Placental pericyte (primary cell): ENCODE measurements around the gene VPS51. TPM values are rescaled to one million over a fixed set of nuclear protein-coding genes. Genes with fewer than 3 reads are reported as not detected.

ENCODE experiments used
- small RNA-seq: library from RNA; depleted of rRNA; stranded (forward); fragments of <200 nt; gene quantifications from one replicate; pipeline ENCODE3, GENCODE V24; 2012; ENCODE audit warnings: low replicate concordance
- total RNA-seq: library from RNA; depleted of rRNA; stranded (reverse); fragments of >200 nt; gene quantifications from 2 replicates; pipeline ENCODE4 v1.2.3, GENCODE V29; 2012

Gene VPS51
- total RNA-seq: 186 and 248 TPM in 2 replicates

DNA sequence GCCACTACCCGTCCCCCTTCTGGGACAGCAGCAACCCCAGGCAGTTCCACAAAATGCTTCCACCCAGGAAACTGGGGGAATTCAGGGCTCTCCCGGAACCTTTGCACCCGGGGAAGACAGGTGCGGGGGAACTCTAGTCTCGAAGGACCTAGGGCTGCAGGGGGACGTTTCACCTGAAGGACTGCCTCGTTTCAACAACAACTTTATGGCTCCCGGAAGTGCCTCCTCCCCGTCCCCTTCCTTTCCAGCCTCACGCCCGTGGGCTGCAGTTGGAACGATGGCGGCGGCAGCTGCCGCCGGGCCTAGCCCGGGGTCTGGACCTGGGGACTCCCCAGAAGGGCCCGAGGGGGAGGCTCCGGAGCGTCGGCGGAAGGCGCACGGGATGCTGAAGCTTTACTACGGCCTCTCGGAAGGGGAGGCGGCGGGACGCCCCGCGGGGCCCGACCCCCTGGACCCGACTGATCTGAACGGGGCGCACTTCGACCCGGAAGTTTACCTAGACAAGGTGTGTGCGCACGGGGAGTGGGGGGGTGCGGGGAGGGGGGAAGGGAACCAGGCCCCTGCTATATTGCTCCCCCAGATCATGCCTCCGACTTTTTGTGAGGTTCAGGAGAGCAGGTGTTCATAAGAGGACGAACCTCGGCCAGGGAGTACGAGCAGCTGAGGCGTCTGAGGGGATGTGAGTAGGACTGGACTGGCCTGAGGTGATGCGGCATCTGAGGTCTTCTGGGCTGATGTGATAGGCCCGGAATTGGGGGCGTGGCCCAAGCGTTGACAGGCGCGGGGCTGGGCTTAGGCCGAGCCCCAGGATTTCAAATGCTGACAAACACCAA, at the start of gene VPS51:
TSS of gene VPS51 (plus strand) at position 241 of the 833 bp plus-strand sequence. CDS start at position 278, 37 bp downstream.

DNA sequence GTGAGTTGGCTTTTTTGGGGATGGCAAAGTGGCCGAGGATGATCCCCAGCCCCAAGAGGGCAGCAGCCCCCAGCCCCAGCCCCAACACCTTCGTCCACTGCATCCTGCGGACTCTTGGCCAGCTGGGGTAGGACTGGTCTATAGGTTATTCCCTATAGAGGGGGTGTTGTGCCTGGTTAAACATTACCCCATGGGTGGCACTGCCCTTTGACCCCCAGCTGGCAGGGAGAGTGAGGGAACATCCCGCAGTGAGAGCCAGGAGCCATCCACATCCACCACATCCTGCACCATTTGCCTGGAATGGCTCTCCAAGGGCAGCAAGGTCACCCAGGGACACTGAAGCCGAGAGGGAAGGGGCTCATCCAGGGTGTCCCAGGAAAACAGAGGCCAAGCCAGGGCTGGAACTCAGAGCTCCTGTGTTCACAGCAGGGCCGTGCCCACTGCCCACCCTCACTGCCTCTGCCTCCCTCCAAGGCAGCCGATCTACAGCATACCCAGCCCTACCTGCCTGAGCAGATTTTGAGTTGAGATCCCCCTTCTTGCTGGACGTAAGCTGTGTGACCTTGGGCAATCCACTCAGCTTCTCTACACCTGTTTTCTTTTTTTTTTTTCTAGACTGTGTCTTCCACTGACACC, 37.5 kb upstream of the VPS51 start, which contains the start of gene NAALADL1:
TSS of gene NAALADL1 (minus strand) at position 135 of the 636 bp plus-strand sequence. CDS start at position 103, 32 bp downstream.

DNA sequence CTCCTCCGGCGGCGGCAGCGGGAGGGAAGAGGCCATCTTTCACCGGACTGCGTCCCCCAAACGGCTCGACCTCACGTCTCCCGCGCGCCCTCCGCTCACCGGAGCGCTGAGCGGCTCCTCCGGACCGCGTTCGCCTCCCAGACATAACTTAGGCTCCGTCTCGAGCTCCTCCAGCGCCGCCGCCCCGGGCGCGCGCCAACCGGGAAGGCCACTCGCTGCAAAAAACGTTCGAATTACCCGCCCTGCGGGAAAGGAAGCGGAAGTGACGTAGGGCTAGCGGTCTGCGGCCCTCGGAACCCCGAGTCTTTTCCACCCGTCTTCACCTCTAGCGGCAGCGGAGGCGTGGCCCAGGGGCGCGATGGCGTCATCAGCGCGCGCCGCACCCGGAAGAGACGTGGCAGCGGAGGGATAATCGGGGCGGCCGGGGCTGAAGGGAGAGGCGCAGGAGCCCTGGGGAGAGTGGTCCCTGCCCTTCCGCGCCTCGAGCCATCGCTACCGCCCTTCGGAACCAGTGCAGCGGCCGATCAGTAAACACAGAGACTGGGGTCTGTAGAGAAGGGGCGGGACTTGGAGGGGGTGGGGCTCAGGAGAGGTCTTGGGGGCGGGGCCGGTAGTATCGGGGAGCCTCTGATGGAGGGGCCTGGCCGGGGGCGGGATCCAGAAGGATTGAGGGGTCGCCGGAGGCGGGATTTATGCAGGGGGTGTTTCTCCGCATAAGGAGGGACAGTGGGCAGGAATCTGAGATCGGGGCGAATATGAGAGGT, 12.0 kb upstream of the VPS51 start, which contains the start of the genes CDCA5 and ZFPL1:
TSS of gene CDCA5 (minus strand) at position 207 of the 764 bp plus-strand sequence. CDS start at position 145, 62 bp downstream.
TSS of gene ZFPL1 (plus strand) at position 389 of the 764 bp plus-strand sequence. CDS start 477 bp downstream, outside the sequence.

DNA sequence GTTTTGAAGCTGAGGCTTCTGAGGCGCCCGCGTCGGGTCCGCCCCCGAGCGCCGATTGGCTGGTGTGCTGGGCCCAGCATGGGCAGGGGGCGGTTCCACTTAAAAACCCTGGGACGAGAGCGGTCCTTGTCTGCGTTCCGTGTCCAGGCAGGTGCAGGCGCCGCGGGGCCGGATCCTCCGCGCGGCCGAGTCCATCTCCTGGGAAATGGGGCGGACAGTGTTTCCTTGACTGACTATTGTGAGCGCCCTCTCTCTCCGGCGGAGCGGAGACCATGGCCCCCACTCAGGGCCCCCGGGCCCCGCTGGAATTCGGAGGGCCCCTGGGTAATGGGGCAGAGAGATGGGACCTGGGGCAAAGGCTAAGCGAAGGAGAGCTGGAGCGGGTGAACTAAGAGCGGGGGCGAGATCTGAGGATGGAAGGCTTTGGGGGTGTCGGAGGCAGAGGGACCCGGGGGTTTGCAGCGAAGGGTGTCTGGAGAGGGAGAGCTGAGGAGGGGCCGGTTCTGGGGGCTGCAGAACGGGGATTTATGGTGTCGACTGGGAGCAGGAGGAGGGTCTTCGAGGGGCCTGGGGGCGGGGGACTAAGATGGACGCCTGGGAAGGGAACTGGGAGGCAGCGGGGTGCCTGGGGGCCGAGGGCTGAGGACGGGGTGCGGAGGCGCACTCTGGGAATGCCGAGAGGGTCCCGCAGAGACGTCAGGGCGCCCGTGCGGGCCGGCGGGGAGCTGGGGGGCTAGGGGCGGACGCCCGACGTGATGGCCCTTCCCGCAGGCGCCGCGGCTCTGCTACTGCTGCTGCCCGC, 15.9 kb downstream of the VPS51 start, which contains the start of gene TM7SF2:
TSS of gene TM7SF2 (plus strand) at position 129 of the 802 bp plus-strand sequence. CDS start at position 273, 144 bp downstream.

DNA sequence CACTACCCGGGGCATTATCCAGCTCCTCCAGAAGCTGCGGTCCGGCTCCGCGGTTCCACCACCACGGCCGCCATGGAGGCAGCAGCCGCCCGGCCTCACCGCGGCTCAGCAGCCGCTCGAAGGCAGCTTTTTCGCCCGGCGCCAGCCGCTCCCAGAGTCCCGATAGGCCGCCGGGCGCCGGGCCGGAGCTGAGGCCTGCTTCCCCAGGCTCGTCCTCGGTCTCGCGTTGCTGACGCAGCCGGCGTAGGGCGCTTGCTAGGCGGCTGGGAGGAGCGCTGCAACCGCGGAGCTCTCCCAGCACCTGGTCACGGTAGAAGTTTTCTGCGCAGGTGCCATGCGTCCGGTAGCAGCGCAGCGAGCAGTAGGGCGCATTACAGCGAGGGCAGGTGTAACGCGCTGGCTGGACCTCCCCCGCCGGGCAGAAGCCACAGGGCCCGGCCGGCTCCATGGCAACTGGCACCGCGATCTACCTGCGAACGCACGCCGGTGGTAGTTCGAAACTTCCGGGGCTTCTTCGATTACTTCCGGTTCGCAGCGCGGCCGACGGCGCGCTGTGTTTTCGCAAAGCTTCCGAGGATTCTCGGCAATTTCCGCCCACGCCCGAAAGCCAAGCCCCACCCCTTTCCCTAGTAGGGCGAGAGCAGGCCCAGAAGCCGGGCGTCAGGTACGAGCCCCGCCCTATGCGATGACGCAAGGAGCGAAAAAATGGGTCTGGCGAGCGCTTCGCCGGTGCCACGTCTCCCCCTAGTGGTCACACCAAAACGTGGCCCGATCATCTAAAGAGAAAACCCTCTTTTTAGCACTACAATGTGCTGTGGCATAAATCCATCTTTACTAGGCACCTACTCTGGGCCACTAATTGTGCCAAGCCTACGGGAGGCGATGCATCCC, 21.4 kb downstream of the VPS51 start, which contains the start of gene ZNHIT2:
TSS of gene ZNHIT2 (minus strand) at position 496 of the 891 bp plus-strand sequence. CDS start at position 448, 48 bp downstream.

DNA sequence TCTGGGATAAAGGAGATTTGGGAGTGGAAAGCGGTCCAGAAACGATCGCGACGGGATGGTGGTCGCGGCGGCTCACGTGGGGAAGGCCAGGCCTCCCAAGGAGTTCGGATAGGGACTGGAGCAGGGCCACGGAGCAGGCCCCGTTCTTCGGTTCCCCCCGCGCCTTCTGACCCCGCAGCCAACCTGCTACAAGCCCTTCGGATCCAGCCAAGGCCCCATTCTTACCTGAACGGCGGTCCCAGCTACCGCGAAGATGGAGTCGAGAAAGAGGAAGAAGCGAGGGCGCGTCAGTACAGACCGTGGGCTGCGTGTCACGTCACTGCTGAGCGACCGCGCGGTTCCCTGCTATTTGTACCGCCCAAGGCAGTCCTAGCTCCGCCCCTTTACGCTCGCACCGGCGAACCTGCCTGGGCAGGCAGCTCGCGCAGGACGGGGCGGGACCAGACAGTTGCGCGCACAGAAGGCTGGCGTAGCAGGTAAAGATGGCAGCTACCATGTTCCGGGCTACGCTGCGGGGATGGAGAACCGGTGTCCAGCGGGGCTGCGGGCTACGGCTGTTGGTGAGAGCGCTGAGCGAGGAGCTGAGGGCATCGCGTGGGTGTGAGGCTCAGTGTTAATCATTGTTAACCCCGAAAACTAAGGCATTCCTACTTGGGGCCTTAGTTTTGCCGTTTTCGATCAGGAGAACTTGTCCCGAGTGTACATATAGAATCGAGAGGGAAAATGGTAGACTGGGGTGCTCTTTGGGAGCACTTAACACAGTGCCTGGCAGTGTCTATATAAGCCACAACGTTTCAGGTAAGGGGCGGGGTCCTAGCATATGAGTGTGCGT, 26.1 kb downstream of the VPS51 start, which contains the start of the genes FAU and MRPL49:
TSS of gene FAU (minus strand) at position 270 of the 832 bp plus-strand sequence. CDS start 321 bp downstream, outside the sequence.
TSS of gene MRPL49 (plus strand) at position 457 of the 832 bp plus-strand sequence. CDS start at position 483, 26 bp downstream.

DNA sequence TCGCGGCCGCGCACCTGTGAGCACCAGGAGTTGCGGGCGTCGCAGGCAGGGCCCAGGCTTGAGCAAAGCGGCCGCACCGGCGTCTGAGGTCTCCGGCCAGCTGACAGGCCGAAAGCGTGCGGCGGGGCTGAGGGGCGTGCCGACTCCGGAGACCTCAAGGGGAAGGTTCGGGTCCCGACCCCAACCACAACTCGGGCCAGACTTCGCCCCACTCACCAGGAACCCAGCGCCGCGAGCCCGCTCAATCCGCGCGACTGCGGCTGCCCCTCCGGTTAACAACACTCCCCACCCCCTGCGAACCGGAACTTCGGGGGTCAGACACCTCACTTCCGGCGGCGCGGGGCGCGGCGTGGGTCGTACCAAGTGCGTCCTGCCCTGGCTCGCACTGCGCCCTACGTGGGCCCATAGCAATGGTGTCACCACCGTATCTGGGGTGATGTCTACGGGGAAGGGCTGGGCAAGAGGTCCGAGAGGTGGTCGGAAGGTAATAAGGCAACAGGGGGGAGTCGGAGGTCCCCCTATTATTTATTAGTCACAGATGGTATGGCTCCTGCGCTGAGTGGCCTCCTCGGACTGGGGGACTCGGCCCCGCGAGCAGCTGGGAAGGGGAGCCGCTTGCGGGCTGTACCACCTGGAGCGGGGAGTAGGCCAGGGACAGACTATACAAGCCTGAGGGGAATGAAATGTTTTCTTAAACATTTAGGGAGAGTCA, 38.4 kb downstream of the VPS51 start, which contains the start of gene SYVN1:
TSS of gene SYVN1 (minus strand) at position 280 of the 712 bp plus-strand sequence. CDS start 918 bp downstream, outside the sequence.

Small RNA genes lying within 50 kb of the gene (small RNA-seq; reads per million reads assigned to genes)
- gene HIGD1AP10 (not detected), gene PDCL2P2 (not detected), gene RNU2-23P (23.1 reads per million, percentile 97 among the genes with 10 or more reads in this experiment)

Other genes with a start within 250 kb of the VPS51 start
- gene EHD1, start 217.6 kb upstream of the VPS51 start, total RNA-seq: 120 and 163 TPM in 2 replicates
- 23.9 and 28.2 TPM in 2 replicates for gene ATG2A, start 179.0 kb upstream of the VPS51 start, total RNA-seq
- gene PPP2R5B, start 171.5 kb upstream of the VPS51 start, total RNA-seq: 11.6 and 19.0 TPM in 2 replicates
- gene GPHA2, start 160.3 kb upstream of the VPS51 start, total RNA-seq: not detected in 2 replicates
- not detected in 2 replicates for gene MAJIN, start 124.1 kb upstream of the VPS51 start, total RNA-seq
- 1.8 and 2.6 TPM in 2 replicates for gene BATF2, start 99.2 kb upstream of the VPS51 start, total RNA-seq
- 61.0 and 80.1 TPM in 2 replicates for gene ARL2, start 82.1 kb upstream of the VPS51 start, total RNA-seq
- 13.8 and 18.3 TPM in 2 replicates for gene SNX15, start 68.8 kb upstream of the VPS51 start, total RNA-seq
- gene SAC3D1, start 55.0 kb upstream of the VPS51 start, total RNA-seq: 6.3 and 19.3 TPM in 2 replicates
- gene NAALADL1, start 37.7 kb upstream of the VPS51 start, total RNA-seq: 6.8 and 11.0 TPM in 2 replicates
- 1.1 and 32.4 TPM in 2 replicates for gene CDCA5, start 12.2 kb upstream of the VPS51 start, total RNA-seq
- gene ZFPL1, start 12.0 kb upstream of the VPS51 start, total RNA-seq: 46.5 and 68.5 TPM in 2 replicates
- 13.3 and 65.0 TPM in 2 replicates for gene TM7SF2, start 15.7 kb downstream of the VPS51 start, total RNA-seq
- gene ZNHIT2, start 21.5 kb downstream of the VPS51 start, total RNA-seq: 15.8 and 22.5 TPM in 2 replicates
- gene FAU, start 25.9 kb downstream of the VPS51 start, total RNA-seq: 107 and 347 TPM in 2 replicates
- 53.4 and 89.2 TPM in 2 replicates for gene MRPL49, start 26.1 kb downstream of the VPS51 start, total RNA-seq
- gene SYVN1, start 38.3 kb downstream of the VPS51 start, total RNA-seq: 31.1 and 197 TPM in 2 replicates
- not detected in 2 replicates for gene SPDYC, start 74.0 kb downstream of the VPS51 start, total RNA-seq
- gene CAPN1, start 85.7 kb downstream of the VPS51 start, total RNA-seq: 184 and 242 TPM in 2 replicates
- 2.6 and 28.2 TPM in 2 replicates for gene POLA2, start 165.7 kb downstream of the VPS51 start, total RNA-seq
- gene CDC42EP2, start 218.7 kb downstream of the VPS51 start, total RNA-seq: 48.4 and 56.9 TPM in 2 replicates
- 49.8 and 57.8 TPM in 2 replicates for gene DPF2, start 237.6 kb downstream of the VPS51 start, total RNA-seq